Measurements from ENCODE around the gene RNF14.

- TF ChIP-seq CTCF (IDR thresholded peaks at IDR 0.05) (no peak), POLR2A (IDR thresholded peaks at IDR 0.05) (no peak)
These were observed 19.4 kb upstream of the RNF14 start for GRCh38 chr5:141949511-141949910.
